ENCODE measurements around the gene ABHD11.

GRCh38 chr7:73773700-73774517 lies 35.3 kb upstream of the ABHD11 start:
- no peak for TF ChIP-seq CTCF (IDR thresholded peaks at IDR 0.05)
- TF ChIP-seq POLR2A (IDR thresholded peaks at IDR 0.05) = no peak

All from body of pancreas (tissue), 4 donors.